OCI-LY1 (cell line): ENCODE measurements around the gene NNT.
"Not testable (repeated sequence)": the region's sequence is repeated elsewhere in the genome, so short reads cannot be mapped to it uniquely, and the experiment has no call there.

ENCODE experiments used
- EZH2 ChIP-seq: fragments of 200-600 bp; sonication (generic), shearing (Covaris generic); IDR thresholded peaks from 2 replicates; pipeline ENCODE4 v1.8.0; 2017; ENCODE audit warnings: borderline replicate concordance, mixed run types, mild to moderate bottlenecking, antibody characterized with exemption, low read length, moderate library complexity, mixed read lengths
- TF ChIP-seq, protein P1 (sequence below): fragments of 200-600 bp; sonication (generic), shearing (Covaris generic); IDR thresholded peaks from 2 replicates; pipeline ENCODE4 v1.5.1; 2017; ENCODE audit warnings: mild to moderate bottlenecking, antibody characterized with exemption, low read length, moderate library complexity, mixed read lengths

DNA sequence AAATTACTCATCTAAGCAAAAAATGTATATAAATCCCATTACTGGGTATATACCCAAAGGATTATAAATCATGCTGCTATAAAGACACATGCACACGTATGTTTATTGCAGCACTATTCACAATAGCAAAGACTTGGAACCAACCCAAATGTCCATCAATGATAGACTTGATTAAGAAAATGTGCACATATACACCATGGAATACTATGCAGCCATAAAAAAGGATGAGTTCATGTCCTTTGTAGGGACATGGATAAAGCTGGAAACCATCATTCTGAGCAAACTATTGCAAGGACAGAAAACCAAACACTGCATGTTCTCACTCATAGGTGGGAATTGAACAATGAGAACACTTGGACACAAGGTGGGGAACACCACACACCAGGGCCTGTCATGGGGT is 103.6 kb downstream of the NNT start:
- TF ChIP-seq, protein P1, sequence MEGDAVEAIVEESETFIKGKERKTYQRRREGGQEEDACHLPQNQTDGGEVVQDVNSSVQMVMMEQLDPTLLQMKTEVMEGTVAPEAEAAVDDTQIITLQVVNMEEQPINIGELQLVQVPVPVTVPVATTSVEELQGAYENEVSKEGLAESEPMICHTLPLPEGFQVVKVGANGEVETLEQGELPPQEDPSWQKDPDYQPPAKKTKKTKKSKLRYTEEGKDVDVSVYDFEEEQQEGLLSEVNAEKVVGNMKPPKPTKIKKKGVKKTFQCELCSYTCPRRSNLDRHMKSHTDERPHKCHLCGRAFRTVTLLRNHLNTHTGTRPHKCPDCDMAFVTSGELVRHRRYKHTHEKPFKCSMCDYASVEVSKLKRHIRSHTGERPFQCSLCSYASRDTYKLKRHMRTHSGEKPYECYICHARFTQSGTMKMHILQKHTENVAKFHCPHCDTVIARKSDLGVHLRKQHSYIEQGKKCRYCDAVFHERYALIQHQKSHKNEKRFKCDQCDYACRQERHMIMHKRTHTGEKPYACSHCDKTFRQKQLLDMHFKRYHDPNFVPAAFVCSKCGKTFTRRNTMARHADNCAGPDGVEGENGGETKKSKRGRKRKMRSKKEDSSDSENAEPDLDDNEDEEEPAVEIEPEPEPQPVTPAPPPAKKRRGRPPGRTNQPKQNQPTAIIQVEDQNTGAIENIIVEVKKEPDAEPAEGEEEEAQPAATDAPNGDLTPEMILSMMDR: not testable (repeated sequence)
- not testable (repeated sequence) for TF ChIP-seq EZH2
